ENCODE measurements around the gene TRPV5.

Gene TRPV5

DNA sequence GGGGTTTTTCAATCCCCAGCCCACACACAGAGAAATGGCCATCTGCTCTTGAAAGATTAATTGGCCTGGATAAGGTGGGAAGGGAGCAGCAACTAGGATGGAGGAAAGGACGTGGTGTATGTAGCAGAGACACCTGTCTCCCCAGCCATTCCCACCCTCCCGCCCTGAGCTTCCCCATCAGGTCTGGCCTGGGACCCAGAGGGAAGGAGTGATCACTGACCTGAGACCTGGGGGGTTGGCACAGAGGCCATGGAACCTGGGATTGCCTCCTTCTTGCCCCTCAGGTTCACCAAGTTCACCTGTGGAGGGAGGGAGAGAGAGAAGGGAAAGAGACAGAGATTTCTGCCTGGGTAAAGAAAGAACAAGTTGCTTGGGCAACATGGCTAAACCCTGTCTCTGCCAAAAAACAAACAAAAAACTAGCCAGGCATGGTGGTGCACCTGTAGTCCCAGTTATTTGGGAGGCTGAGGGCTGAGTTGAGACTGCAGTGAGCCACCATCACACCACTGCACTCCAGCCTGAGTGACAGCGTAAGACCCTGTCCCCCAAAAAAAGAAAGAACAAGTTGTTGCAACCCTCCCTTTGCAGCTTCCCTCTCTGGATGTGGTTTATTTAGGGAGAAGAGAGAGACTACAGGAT is 36.7 kb downstream of the TRPV5 start:
- peaks cover 2% of the 10 kb centered on the region for H3K36me3 Mint-ChIP-seq (ENCODE audit: insufficient read depth)

DNA sequence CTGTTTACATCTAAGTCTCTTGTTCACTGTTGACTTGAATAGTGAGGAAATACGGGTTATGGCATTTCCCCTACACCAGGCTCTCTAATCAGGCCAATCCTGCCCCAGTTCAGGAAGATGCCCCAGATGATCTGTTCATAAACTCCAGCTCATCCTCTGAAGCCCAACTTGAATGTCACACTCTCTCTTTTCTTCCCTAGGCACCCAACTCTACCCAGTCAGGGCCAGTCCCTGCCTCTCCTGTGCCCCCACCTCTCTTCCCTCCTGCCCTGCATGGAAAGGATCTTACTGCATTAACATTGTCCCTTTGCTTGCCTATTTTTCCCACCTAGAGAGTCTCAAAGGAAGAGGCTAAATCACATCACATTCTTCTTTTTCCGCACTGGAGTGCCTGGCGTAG is 37.4 kb downstream of the TRPV5 start:
- H3K36me3 Mint-ChIP-seq (ENCODE audit: insufficient read depth) = peaks cover 2% of the 10 kb centered on the region
- no peak overlapping the region for H3K4me3 Mint-ChIP-seq
- H3K27ac Mint-ChIP-seq = no peak overlapping the region
- H3K9me3 Mint-ChIP-seq = no peaks in the 10 kb centered on the region
- DNase-seq (no peak), ATAC-seq (replicated peaks) (no peak)
- peaks cover 30 to 56% of the 10 kb centered on the region in 2 donors for H3K27me3 Mint-ChIP-seq
- H3K4me1 Mint-ChIP-seq (ENCODE audit: low read depth in 2 of 2) = no peaks in the 10 kb centered on the region

More for the DNA sequence above, 36.7 kb downstream of the TRPV5 start:
- Mint-ChIP-seq H3K4me3 (no peak overlapping the region), H3K4me1 (ENCODE audit: low read depth in 2 of 2) (no peaks in the 10 kb centered on the region), H3K27ac (no peak overlapping the region), H3K9me3 (no peaks in the 10 kb centered on the region), H3K27me3 (peaks cover 30 to 56% of the 10 kb centered on the region in 2 donors)
- ATAC-seq (replicated peaks) (no peak), DNase-seq (no peak)

DNA sequence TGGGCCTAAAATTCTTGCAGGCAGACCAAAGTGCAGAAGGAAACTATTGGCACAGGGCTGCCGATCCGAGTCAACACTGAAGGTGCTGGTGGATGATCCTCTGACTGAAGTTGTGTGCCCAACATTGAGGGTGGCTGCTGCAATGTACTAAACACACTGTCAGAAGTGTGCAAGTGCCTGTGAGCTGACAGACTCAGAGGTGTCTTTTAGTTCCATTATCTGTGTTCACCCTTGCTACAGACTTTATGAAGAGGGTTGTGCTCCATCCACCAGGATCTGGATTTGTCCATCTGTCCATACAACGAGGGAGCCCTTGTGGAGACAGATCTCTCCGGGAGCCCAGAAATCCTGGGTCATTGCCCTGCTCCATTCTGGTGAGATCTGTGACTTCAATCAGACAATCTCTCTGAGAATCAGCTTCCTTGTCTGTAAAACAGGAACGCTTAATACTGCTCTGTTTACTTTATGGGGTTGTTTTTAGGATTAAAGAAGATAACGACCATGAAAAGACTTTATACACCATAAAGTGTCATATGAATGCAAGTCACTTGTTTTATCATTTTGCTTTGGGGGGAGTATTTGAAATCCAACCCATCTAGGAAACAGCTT is 38.5 kb downstream of the TRPV5 start:
- no peaks in the 10 kb centered on the region for H3K9me3 Mint-ChIP-seq
- H3K27me3 Mint-ChIP-seq = peaks cover 28 to 56% of the 10 kb centered on the region in 2 donors
- DNase-seq (no peak), ATAC-seq (replicated peaks) (no peak)
- H3K4me1 Mint-ChIP-seq (ENCODE audit: low read depth in 2 of 2) = no peaks in the 10 kb centered on the region
- peaks cover 2% of the 10 kb centered on the region for H3K36me3 Mint-ChIP-seq (ENCODE audit: insufficient read depth)
- H3K27ac Mint-ChIP-seq = no peak overlapping the region
- H3K4me3 Mint-ChIP-seq = no peak overlapping the region

DNA sequence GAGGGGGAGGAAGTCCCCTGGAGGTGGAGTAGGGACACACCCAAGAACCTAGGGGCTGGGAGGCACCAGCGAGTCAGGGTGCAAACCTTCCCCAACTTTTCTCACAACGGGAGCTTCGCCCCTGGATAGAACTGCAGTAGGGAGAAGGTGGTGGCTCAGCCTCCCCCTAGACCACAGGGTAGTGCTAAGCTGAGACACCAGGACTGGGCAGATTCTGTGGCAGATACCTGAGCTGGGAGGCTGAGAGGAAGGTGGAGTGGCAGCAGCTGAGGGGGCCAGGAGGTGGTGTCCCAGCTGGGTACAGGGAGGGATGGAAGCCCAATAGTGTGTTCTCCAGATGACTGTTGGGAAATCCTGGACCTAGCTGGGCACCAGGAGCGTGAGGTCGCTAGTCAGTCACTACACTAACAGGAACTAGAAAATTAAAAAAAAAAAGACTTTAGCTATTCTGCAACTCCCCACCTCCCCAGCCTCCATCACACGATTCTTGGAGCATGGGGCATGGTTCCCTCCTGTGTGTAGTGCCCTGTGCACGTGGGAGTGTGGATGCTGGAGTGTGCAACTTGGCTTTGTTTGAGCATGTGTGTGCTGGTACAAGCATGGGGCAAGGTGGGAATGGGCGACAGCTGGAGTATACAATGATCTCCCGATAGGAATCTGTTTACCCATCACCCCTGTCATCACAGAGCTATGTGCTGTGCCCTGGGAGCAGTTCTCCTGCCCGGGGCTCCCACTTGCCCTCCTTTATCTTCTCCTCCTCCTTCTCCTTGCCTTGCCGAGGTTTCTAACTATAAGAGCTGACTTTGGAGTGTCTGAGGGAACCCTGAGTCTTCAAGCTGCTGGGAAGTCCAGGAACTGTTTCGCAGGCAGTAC is 39.2 kb downstream of the TRPV5 start:
- H3K27ac Mint-ChIP-seq = no peak overlapping the region

DNA sequence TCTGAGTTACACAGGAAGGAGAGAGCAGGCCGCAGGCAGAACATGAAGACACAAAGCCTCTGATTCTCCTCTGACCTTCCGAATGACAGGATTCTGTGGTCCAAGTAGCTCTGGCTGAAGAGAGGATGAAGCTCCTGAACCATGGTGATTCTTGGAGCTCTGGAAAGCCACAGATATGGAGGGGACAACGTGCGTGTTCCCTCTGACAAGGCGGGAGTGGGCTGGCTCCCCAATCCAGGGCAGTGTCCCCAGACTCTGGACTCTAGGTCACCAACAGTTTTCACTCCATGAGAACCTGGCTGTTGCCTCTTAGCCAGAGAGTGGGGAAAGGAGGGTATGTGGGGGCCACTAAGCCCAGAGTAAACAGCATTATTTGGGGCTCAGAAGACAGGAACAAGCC is 40.6 kb downstream of the TRPV5 start:
- Mint-ChIP-seq H3K4me1 (ENCODE audit: low read depth in 2 of 2) (no peaks in the 10 kb centered on the region), H3K27ac (no peak overlapping the region), H3K9me3 (no peaks in the 10 kb centered on the region), H3K4me3 (no peak overlapping the region), H3K27me3 (peaks cover 23 to 54% of the 10 kb centered on the region in 2 donors), H3K36me3 (ENCODE audit: insufficient read depth) (peaks cover 2% of the 10 kb centered on the region)
- ATAC-seq (replicated peaks) (no peak), DNase-seq (no peak)

More for the DNA sequence above, 39.2 kb downstream of the TRPV5 start:
- DNase-seq (no peak), ATAC-seq (replicated peaks) (no peak)
- H3K9me3 Mint-ChIP-seq = no peaks in the 10 kb centered on the region
- no peak overlapping the region for H3K4me3 Mint-ChIP-seq
- H3K36me3 Mint-ChIP-seq (ENCODE audit: insufficient read depth) = peaks cover 2% of the 10 kb centered on the region
- H3K27me3 Mint-ChIP-seq = peaks cover 29 to 60% of the 10 kb centered on the region in 2 donors
- H3K4me1 Mint-ChIP-seq (ENCODE audit: low read depth in 2 of 2) = no peaks in the 10 kb centered on the region

DNA sequence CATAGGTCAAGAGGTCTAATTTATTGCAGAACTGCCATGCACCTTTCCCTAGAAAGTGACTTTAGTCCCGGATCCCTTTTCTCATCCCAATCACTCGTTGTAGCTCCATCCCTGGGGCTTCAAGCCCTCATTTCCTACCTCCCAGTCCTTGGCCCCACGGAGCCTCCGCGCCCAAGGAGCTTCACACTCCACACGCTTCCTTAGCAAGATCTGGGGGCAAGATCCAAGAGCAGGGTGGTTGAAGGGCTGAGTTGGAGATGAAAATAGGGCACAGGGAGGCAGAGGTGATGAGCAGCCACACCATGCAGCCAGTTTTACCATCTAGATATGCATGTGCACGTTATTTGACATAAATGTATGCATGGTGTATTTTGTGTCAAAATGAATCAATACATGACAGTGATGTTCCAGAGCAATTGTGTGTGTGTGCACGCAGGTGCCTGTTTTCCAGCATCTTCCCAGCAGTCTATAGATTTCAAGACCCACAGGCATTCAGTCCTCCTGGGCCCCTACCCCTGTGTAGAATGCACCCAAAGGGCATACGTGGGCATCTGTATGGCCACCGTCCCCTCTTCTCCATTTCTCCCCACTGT is 42.0 kb downstream of the TRPV5 start:
- H3K27ac Mint-ChIP-seq = no peak overlapping the region
- H3K4me3 Mint-ChIP-seq = no peak overlapping the region
- DNase-seq (no peak), ATAC-seq (replicated peaks) (no peak)
- H3K27me3 Mint-ChIP-seq = peaks cover 21 to 41% of the 10 kb centered on the region in 2 donors
- H3K36me3 Mint-ChIP-seq (ENCODE audit: insufficient read depth) = peaks cover 2% of the 10 kb centered on the region
- H3K4me1 Mint-ChIP-seq (ENCODE audit: low read depth in 2 of 2) = no peaks in the 10 kb centered on the region
- no peaks in the 10 kb centered on the region for H3K9me3 Mint-ChIP-seq

DNA sequence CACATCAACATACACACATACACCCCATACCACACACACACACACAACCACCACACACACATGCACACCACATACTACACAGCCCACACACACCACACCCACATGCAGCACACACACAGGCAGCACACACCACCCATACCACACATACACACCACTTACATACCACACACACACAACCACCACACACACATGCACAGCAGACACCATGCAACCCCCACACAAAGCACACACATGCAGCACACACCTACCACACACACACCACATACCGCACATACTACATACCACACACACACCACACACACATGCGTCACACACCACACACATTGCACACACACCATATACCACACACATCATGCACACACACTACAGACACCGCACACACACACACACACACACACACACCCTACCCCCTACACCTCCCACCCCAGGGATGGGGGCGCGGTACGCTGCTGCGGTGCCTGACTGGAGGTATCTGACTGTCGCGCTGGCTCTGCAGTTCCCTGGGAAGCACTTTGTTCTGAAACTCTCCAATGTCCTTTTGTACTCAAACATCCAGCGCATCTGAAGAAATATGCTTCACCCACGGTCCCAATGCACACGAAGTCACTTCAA is 42.6 kb downstream of the TRPV5 start:
- DNase-seq (no peak), ATAC-seq (replicated peaks) (no peak)
- no peak overlapping the region for H3K4me3 Mint-ChIP-seq
- no peaks in the 10 kb centered on the region for H3K4me1 Mint-ChIP-seq (ENCODE audit: low read depth in 2 of 2)
- H3K9me3 Mint-ChIP-seq = no peaks in the 10 kb centered on the region
- H3K27ac Mint-ChIP-seq = no peak overlapping the region
- peaks cover 2% of the 10 kb centered on the region for H3K36me3 Mint-ChIP-seq (ENCODE audit: insufficient read depth)
- peaks cover 18 to 35% of the 10 kb centered on the region in 2 donors for H3K27me3 Mint-ChIP-seq

DNA sequence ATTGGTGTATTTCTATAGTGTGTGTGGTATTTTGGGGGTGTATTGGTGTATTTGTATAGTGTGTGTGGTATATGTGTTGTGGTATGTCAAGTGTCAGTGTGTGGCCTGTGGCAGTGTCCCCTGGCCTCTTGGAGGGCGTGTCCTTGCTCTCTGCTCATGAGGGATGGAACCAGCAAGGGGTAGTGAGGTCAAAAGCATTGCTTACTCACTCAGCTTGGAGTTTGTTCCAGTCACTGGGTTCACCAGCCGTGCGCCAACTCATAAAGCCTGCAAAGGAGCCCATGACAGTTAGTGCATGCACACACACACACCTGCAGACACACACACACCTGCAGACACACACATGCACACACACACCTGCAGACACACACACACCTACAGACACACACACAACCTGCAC is 43.7 kb downstream of the TRPV5 start:
- H3K4me1 Mint-ChIP-seq (ENCODE audit: low read depth in 2 of 2) = no peaks in the 10 kb centered on the region
- ATAC-seq (replicated peaks) = no peak
- no peak overlapping the region for H3K27ac Mint-ChIP-seq
- H3K4me3 Mint-ChIP-seq = no peak overlapping the region
- H3K27me3 Mint-ChIP-seq = peaks cover 20 to 30% of the 10 kb centered on the region in 2 donors
- no peak for DNase-seq
- H3K9me3 Mint-ChIP-seq = no peaks in the 10 kb centered on the region
- peaks cover 2% of the 10 kb centered on the region for H3K36me3 Mint-ChIP-seq (ENCODE audit: insufficient read depth)

DNA sequence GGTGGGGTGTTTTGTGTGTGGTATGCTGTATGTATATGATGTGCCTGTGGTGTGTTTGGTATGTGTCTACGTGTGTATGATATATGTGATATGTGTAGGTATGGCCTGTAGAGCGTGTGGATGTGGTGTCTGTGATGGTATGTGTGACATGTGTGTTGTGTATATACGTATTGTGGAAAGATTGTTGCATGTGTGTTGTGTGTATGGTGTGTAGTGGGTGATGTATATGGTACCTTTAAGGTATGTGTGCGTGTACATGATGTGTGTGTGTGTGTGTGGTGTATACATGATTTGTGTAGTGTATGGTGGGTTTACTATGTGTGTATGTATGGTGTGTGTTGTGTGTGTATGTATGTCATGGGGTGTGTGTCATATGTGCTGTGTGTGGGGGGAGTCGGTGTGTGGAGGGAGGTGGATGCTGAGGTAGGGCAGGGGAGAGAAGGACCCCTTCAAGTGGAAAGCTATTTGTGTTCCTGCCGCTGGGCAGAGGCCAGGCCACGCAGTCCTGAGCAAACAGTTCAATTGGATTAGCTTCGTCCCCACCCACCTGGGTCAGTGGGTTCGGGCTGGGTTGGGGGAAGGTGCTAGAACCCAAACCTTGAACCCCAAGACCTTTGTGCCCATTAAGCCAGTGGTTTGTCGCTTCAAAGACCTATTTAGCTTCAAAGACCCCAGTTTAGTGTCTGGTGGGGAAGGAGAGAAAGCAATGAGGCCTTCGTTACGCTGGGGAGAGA is 46.1 kb downstream of the TRPV5 start:
- ATAC-seq (replicated peaks) (no peak), DNase-seq (no peak)
- Mint-ChIP-seq H3K9me3 (no peaks in the 10 kb centered on the region), H3K4me3 (no peak overlapping the region), H3K27me3 (peaks cover 31 to 32% of the 10 kb centered on the region in 2 donors), H3K27ac (no peak overlapping the region), H3K36me3 (ENCODE audit: insufficient read depth) (no peaks in the 10 kb centered on the region), H3K4me1 (ENCODE audit: low read depth in 2 of 2) (no peaks in the 10 kb centered on the region)

DNA sequence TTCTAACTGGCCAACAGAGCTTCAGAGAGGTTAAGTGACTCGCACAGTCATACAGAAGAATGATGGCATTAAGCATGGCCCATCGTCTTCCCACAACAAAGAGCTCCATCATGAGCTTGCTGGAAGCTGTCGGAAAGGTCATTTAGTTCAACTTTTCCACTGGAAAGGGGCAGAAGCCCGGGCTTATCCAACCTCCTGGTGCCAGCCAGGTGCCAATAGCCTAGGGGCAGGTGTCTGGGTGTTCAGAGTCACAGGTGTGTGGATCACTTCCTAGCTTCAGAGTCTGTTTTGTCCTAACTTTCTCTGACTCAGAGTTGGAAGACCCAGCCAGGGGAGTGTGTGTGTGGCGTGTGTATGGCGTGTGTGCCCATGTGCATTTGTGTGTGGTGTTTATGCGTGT is 46.7 kb downstream of the TRPV5 start:
- Mint-ChIP-seq H3K9me3 (no peaks in the 10 kb centered on the region), H3K27ac (no peak overlapping the region)

DNA sequence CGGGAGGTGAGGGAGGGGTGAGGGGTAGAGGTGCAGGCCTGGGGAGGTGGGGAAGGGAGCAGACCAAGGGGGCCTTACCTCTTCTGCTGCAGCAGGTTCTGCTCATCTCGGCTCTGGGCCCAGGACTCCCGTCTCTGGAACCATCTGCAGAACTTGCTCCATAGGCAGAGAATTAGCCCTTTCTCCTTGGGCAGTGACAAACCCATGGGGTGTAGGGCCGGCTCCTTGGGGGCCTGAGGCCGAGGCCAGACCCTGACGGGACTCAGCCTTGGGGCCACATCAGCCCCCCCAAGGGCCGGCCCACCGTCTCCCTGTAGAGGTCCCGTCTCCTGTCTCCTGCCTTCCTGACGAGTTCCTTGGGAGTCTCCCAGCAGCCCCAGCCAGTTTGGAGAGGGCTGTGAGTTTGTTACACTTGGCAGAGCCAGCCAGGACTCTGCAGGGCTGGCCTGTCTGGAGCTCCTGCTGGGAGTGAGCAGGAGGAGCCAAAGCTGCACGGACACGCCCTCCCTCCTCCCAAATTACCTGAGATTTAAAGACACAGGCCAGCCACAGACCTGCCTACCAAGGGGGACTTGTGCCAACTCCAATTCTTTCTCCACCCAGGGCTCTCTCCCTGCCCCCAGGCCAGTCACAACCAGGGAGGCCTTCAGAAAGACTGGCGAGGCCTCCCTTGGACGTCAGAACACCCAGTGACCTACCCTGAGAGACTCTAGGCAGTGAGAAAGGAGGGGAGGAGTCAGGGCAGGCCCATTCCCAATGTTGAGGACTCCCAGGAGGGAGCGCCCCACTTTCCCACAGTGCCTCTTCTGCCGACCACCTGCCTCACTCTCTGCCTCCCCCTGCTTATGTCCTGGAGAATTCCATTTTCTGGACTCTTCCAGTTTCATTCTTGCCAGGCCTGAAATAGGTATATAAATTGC is 48.0 kb downstream of the TRPV5 start, which contains the start of gene TRPV6:
Gene TRPV6 (minus strand): TSS at position 435 of the 920 bp plus-strand sequence.
- DNase-seq = no peak
- H3K27me3 Mint-ChIP-seq = peaks cover 39 to 40% of the 10 kb centered on the region in 2 donors
- no peak for ATAC-seq (replicated peaks)
- no peaks in the 10 kb centered on the region for H3K36me3 Mint-ChIP-seq (ENCODE audit: insufficient read depth)
- no peak within 1 kb of the TSS for H3K27ac Mint-ChIP-seq
- no peaks in the 10 kb centered on the region for H3K9me3 Mint-ChIP-seq
- peaks cover 0 to 3% of the 10 kb centered on the region in 2 donors for H3K4me1 Mint-ChIP-seq (ENCODE audit: low read depth in 2 of 2)
- H3K4me3 Mint-ChIP-seq = no peak within 1 kb of the TSS

More for the DNA sequence above, 46.7 kb downstream of the TRPV5 start:
- ATAC-seq (replicated peaks) = no peak
- no peak for DNase-seq
- H3K36me3 Mint-ChIP-seq (ENCODE audit: insufficient read depth) = no peaks in the 10 kb centered on the region
- no peaks in the 10 kb centered on the region for H3K4me1 Mint-ChIP-seq (ENCODE audit: low read depth in 2 of 2)
- H3K4me3 Mint-ChIP-seq = no peak overlapping the region
- H3K27me3 Mint-ChIP-seq = peaks cover 32 to 37% of the 10 kb centered on the region in 2 donors

DNA sequence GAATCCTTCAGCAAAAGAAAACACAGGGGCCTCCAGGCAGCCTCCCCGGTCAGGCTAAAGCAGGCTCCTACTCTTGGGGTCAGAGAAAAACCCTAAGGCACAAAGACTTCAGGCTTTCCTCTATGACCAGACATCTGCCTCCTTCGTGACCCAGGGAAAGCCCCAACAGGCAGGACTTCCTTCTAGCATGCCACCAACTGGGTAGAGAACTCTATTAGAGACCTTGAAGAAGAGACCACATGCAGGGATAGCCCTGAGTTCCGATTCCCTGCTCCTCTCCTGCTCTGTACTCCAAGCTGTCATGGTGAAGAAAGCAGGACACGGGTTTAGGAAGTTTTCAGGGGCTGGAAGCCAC is 49.3 kb downstream of the TRPV5 start:
- Mint-ChIP-seq H3K36me3 (ENCODE audit: insufficient read depth) (no peaks in the 10 kb centered on the region), H3K27ac (no peak overlapping the region), H3K27me3 (peaks cover 41 to 48% of the 10 kb centered on the region in 2 donors), H3K4me1 (ENCODE audit: low read depth in 2 of 2) (peaks cover 0 to 3% of the 10 kb centered on the region in 2 donors), H3K4me3 (no peak overlapping the region), H3K9me3 (no peaks in the 10 kb centered on the region)
- no peak for ATAC-seq (replicated peaks)
- DNase-seq = no peak

Data from effector memory CD8-positive, alpha-beta T cell (primary cell).